Naive thymus-derived CD4-positive, alpha-beta T cell (primary cell): ENCODE data around the gene UGT1A10. TPM values are rescaled to one million over a fixed set of nuclear protein-coding genes. Genes with fewer than 3 reads are reported as not detected.
"Not testable (repeated sequence)": the region's sequence is repeated elsewhere in the genome, so short reads cannot be mapped to it uniquely, and the experiment has no call there.

ENCODE experiments used
- ATAC-seq: fragments of 150-1000 bp; cut with Tn5 transposase; 2 replicates; pipeline ENCODE4 v1.10.0; 2021; ENCODE audit warnings: mild to moderate bottlenecking, moderate library complexity
- CTCF ChIA-PET: fragments of 350-600 bp; sonication (Branson Sonifier 250); formaldehyde crosslinking; loops from one replicate; lab custom pipeline; 2021; ENCODE audit warnings: antibody characterized with exemption; lab: Charles Lee
- POLR2A ChIA-PET: fragments of 350-600 bp; sonication (Branson Sonifier 250); formaldehyde crosslinking; loops from one replicate; lab custom pipeline; 2021; ENCODE audit warnings: antibody characterized with exemption, inconsistent platforms; lab: Charles Lee
- DNase-seq, 9 donors: peaks; one replicate each; pipeline versions ENCODE4 v3.0.0 to v3.0.0-alpha.2; 2020 to 2022; ENCODE audit warnings: mixed read lengths in 1 of 9
- H3K27ac ChIP-seq: one replicate; pipeline ENCODE4 v1.7.0; 2013; ENCODE audit warnings: mild to moderate bottlenecking, low read depth, low read length, moderate library complexity
- H3K27me3 ChIP-seq, 2 donors: one replicate each; pipeline ENCODE4 v1.7.0; 2013; ENCODE audit warnings: low read length in 2 of 2, mild to moderate bottlenecking in 2 of 2, moderate library complexity in 2 of 2; ENCODE audit not compliant: control insufficient read depth in 2 of 2, insufficient read depth in 2 of 2
- H3K36me3 ChIP-seq, 3 experiments: 1 replicate in 2 of 3; 2 replicates in 1 of 3; pipeline ENCODE4 v1.7.0; 2013; ENCODE audit warnings: low read length in 3 of 3, mild to moderate bottlenecking in 3 of 3, moderate library complexity in 1 of 3; ENCODE audit not compliant: insufficient read depth in 3 of 3, control insufficient read depth in 2 of 3
- H3K4me1 ChIP-seq, 2 donors: one replicate each; pipeline ENCODE4 v1.7.0; 2013; ENCODE audit warnings: low read length in 2 of 2, mild to moderate bottlenecking in 2 of 2, moderate library complexity in 1 of 2; ENCODE audit not compliant: control insufficient read depth in 2 of 2, insufficient read depth in 2 of 2
- H3K4me3 ChIP-seq: 2 replicates; pipeline ENCODE4 v1.7.0; 2013; ENCODE audit warnings: mild to moderate bottlenecking, low read length
- H3K9me3 ChIP-seq, 3 experiments: 1 replicate in 2 of 3; 2 replicates in 1 of 3; pipeline ENCODE4 v1.7.0; 2013; ENCODE audit warnings: low read length in 3 of 3; ENCODE audit not compliant: control insufficient read depth in 2 of 3
- H3K27ac Mint-ChIP-seq, 9 donors: one replicate each; pipeline ENCODE4 v1.8.0; 2020 to 2022; ENCODE audit warnings: mixed read lengths in 9 of 9, mild to moderate bottlenecking in 8 of 9, moderate library complexity in 5 of 9, inconsistent platforms in 2 of 9
- H3K27me3 Mint-ChIP-seq, 5 donors: one replicate each; pipeline ENCODE4 v1.8.0; 2021 to 2022; ENCODE audit warnings: mixed read lengths in 5 of 5, mild to moderate bottlenecking in 1 of 5
- H3K36me3 Mint-ChIP-seq, 5 donors: one replicate each; pipeline ENCODE4 v1.8.0; 2020 to 2022; ENCODE audit warnings: mixed read lengths in 5 of 5, mild to moderate bottlenecking in 3 of 5, inconsistent platforms in 1 of 5
- H3K4me1 Mint-ChIP-seq, 7 donors: one replicate each; pipeline ENCODE4 v1.8.0; 2020 to 2022; ENCODE audit warnings: mixed read lengths in 7 of 7, mild to moderate bottlenecking in 3 of 7, inconsistent platforms in 1 of 7
- H3K4me3 Mint-ChIP-seq, 10 donors: one replicate each; pipeline ENCODE4 v1.8.0; 2020 to 2022; ENCODE audit warnings: mild to moderate bottlenecking in 10 of 10, mixed read lengths in 10 of 10, moderate library complexity in 6 of 10, inconsistent platforms in 2 of 10
- H3K9me3 Mint-ChIP-seq, 11 donors: one replicate each; pipeline ENCODE4 v1.8.0; 2020 to 2022; ENCODE audit warnings: mixed read lengths in 11 of 11, mild to moderate bottlenecking in 4 of 11, inconsistent platforms in 1 of 11, moderate library complexity in 1 of 11
- intact Hi-C, 2 donors: fragments of 100-400 bp; cut with micrococcal nuclease; formaldehyde crosslinking; loops; one replicate each; pipeline ENCODE4 v1.15.1; 2023
- polyA plus RNA-seq, 2 donors: library from polyadenylated mRNA; unstranded; fragments of 300-500 nt; fragmentation: Illumina TruSeq; gene quantifications; one replicate each; pipeline ENCODE4 v1.2.3, GENCODE V29; 2021
- total RNA-seq, 6 experiments: library from RNA in 5 of 6; stranded (reverse) in 5 of 6; gene quantifications; 1 replicate in 5 of 6; 2 replicates in 1 of 6; pipeline ENCODE4 v1.2.3 and lab custom pipeline; 2021 to 2026

The UGT1A10 gene
- total RNA-seq (not detected), polyA plus RNA-seq (not detected), total RNA-seq (lab: John Stamatoyannopoulos, UW) (not detected)

DNA sequence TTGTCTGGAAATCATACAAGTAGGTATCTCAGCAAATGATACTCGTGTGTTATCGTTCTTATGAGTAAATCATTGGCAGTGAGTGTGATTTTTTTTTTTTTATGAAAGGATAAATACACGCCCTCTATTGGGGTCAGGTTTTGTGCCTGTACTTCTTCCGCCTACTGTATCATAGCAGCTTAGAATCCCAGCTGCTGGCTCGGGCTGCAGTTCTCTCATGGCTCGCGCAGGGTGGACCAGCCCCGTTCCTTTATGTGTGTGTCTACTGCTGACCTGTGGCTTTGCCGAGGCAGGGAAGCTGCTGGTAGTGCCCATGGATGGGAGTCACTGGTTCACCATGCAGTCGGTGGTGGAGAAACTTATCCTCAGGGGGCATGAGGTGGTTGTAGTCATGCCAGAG is at the start of gene UGT1A10:
TSS of gene UGT1A10 (plus strand) at position 143 of the 400 bp plus-strand sequence. CDS start at position 218, 75 bp downstream.
- intact Hi-C loops, H3K4me3 ChIP-seq, DNase-seq, H3K36me3 Mint-ChIP-seq, H3K27ac Mint-ChIP-seq, H3K36me3 ChIP-seq, ATAC-seq, POLR2A ChIA-PET, H3K4me3 Mint-ChIP-seq, CTCF ChIA-PET, H3K27me3 ChIP-seq, H3K27ac ChIP-seq, H3K9me3 ChIP-seq, H3K4me1 ChIP-seq: not testable (repeated sequence)
- peaks cover 24 to 53% (median 40%) of the 10 kb centered on the region in 5 donors for H3K27me3 Mint-ChIP-seq
- H3K4me1 Mint-ChIP-seq, result peaks cover 0 to 18% (median 7%) of the 10 kb centered on the region in 7 donors
- H3K9me3 Mint-ChIP-seq, result peaks cover 0 to 12% (median 4%) of the 10 kb centered on the region in 11 donors

DNA sequence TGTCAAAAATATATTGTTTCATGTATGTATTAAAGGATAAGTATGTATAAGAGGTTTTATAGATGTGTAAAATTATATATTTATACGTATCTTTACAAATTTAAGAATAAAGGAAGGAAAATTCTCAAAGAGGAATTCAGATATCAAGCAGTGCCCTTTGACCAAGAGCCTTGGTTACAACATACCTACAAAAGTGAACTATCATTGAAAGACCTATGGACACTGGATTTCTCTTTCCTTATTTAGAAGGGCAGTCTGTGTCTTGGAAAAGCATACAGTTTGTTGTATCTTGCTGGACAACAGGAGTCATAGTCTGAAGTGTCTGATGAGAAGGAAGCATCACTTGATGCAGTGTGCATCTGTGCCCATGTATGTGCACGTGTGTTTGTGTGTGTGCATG is 47.8 kb upstream of the UGT1A10 start:
- Mint-ChIP-seq H3K27ac (no peak overlapping the region), H3K4me1 (peaks cover 0 to 1% (median 0%) of the 10 kb centered on the region in 7 donors), H3K36me3 (peaks cover 0 to 3% (median 0%) of the 10 kb centered on the region in 5 donors), H3K4me3 (no peak overlapping the region), H3K9me3 (peaks cover 0 to 1% (median 0%) of the 10 kb centered on the region in 11 donors), H3K27me3 (peaks cover 11 to 33% (median 27%) of the 10 kb centered on the region in 5 donors)
- CTCF ChIA-PET, result no interaction called here
- intact Hi-C loops, result no loop called here
- no peak for DNase-seq
- POLR2A ChIA-PET, result no interaction called here
- Histone ChIP-seq H3K4me3 (no peak overlapping the region), H3K9me3 (no peaks in the 10 kb centered on the region), H3K27ac (no peak overlapping the region), H3K27me3 (no peaks in the 10 kb centered on the region), H3K36me3 (no peaks in the 10 kb centered on the region), H3K4me1 (no peaks in the 10 kb centered on the region)
- ATAC-seq, result no peak

GRCh38 chr2:233592706-233593105 is 43.5 kb upstream of the UGT1A10 start:
- H3K4me1 ChIP-seq, H3K36me3 ChIP-seq, POLR2A ChIA-PET, H3K27ac Mint-ChIP-seq, DNase-seq, H3K9me3 Mint-ChIP-seq, H3K27ac ChIP-seq, H3K4me3 Mint-ChIP-seq, ATAC-seq, intact Hi-C loops, H3K4me1 Mint-ChIP-seq, H3K9me3 ChIP-seq, H3K36me3 Mint-ChIP-seq, H3K27me3 ChIP-seq, H3K4me3 ChIP-seq: not testable (repeated sequence)
- H3K27me3 Mint-ChIP-seq, result peaks cover 0 to 22% (median 13%) of the 10 kb centered on the region in 5 donors
- CTCF ChIA-PET, result interaction anchor here (0.6 kb wide), 1 partner anchor 1315 kb away, joined by 4 read pairs; no protein-coding TSS in a partner anchor

DNA sequence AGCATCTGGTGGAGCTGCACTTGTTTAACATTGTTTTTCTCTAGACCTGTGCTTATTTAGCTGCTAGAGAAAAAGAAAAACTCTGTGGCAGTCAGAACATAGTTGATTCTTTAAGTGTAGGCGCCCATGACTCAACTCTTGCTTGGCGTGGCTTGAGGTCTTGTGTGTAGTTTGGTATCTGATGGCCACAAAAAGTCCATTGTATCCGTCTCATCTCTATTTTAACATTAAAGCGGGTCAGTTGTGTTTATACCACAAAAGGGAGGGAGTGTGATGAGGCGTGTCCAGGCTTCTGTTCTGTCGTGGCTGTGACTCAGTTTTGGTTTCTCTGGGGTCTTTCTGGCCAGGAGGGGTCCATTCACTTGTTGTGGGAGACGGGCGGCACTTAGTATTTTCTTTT is 43.0 kb upstream of the UGT1A10 start:
- ChIA-PET POLR2A (no interaction called here), CTCF (interaction anchor here (0.6 kb wide), 1 partner anchor 1314 kb away, joined by 4 read pairs; no protein-coding TSS in a partner anchor)
- Histone ChIP-seq H3K27me3 (no peaks in the 10 kb centered on the region), H3K9me3 (no peaks in the 10 kb centered on the region), H3K27ac (no peak overlapping the region), H3K4me3 (no peak overlapping the region), H3K4me1 (no peaks in the 10 kb centered on the region), H3K36me3 (no peaks in the 10 kb centered on the region)
- ATAC-seq, result no peak
- DNase-seq, result no peak
- Mint-ChIP-seq H3K27ac (no peak overlapping the region), H3K27me3 (peaks cover 0 to 23% (median 13%) of the 10 kb centered on the region in 5 donors), H3K9me3 (no peaks in the 10 kb centered on the region), H3K36me3 (no peaks in the 10 kb centered on the region), H3K4me3 (no peak overlapping the region), H3K4me1 (no peaks in the 10 kb centered on the region)
- intact Hi-C loops, result no loop called here

- Histone ChIP-seq H3K4me3 (no peak overlapping the region), H3K9me3 (no peaks in the 10 kb centered on the region), H3K36me3 (no peaks in the 10 kb centered on the region), H3K4me1 (no peaks in the 10 kb centered on the region), H3K27ac (no peak overlapping the region), H3K27me3 (no peaks in the 10 kb centered on the region)
- H3K9me3 Mint-ChIP-seq, result peaks cover 0 to 5% (median 2%) of the 10 kb centered on the region in 11 donors
- H3K4me3 Mint-ChIP-seq, result no peak overlapping the region
- ATAC-seq (no peak), DNase-seq (no peak)
- H3K27me3 Mint-ChIP-seq, result peaks cover 12 to 34% (median 23%) of the 10 kb centered on the region in 5 donors
- ChIA-PET CTCF (no interaction called here), POLR2A (no interaction called here)
- H3K27ac Mint-ChIP-seq, result no peak overlapping the region
- peaks cover 0 to 2% (median under 1%) of the 10 kb centered on the region in 5 donors for H3K36me3 Mint-ChIP-seq
- no peaks in the 10 kb centered on the region for H3K4me1 Mint-ChIP-seq
- intact Hi-C loops, result no loop called here
Observed at GRCh38 chr2:233597522-233597921, 38.7 kb upstream of the UGT1A10 start.

DNA sequence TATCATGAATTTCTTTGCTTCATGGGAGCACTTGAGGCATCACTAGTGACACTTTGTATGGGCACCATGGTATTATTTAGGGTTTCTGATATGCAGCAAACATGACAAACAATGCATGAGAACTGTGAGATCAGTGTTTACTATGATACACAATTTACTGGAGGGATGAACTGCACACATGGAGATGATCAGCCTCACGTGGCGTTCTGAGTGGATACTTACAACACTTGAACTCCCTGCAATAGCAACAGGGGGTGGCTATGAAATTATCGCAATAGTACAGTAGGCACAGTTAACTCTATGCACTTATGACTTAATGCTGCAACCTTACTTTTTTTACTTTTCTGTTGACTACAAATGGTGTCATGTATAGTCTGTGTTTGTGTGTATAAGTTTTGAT is 37.3 kb upstream of the UGT1A10 start:
- DNase-seq (no peak), ATAC-seq (no peak)
- Mint-ChIP-seq H3K27me3 (peaks cover 13 to 34% (median 26%) of the 10 kb centered on the region in 5 donors), H3K4me3 (no peak overlapping the region), H3K4me1 (no peaks in the 10 kb centered on the region), H3K27ac (no peak overlapping the region), H3K36me3 (peaks cover 0 to 5% (median 4%) of the 10 kb centered on the region in 5 donors), H3K9me3 (peaks cover 0 to 12% (median 4%) of the 10 kb centered on the region in 11 donors)
- CTCF ChIA-PET, result no interaction called here
- no peaks in the 10 kb centered on the region for H3K4me1 ChIP-seq
- intact Hi-C loops, result no loop called here
- H3K4me3 ChIP-seq, result no peak overlapping the region
- no peaks in the 10 kb centered on the region for H3K9me3 ChIP-seq
- H3K36me3 ChIP-seq, result no peaks in the 10 kb centered on the region
- no peaks in the 10 kb centered on the region for H3K27me3 ChIP-seq
- H3K27ac ChIP-seq, result no peak overlapping the region
- POLR2A ChIA-PET, result no interaction called here

GRCh38 chr2:233600386-233600785 is 35.9 kb upstream of the UGT1A10 start:
- Histone ChIP-seq H3K4me3 (no peak overlapping the region), H3K27me3 (no peaks in the 10 kb centered on the region), H3K4me1 (no peaks in the 10 kb centered on the region), H3K27ac (no peak overlapping the region), H3K36me3 (no peaks in the 10 kb centered on the region), H3K9me3 (no peaks in the 10 kb centered on the region)
- H3K27me3 Mint-ChIP-seq, result peaks cover 13 to 34% (median 19%) of the 10 kb centered on the region in 5 donors
- peaks cover 0 to 5% (median 4%) of the 10 kb centered on the region in 5 donors for H3K36me3 Mint-ChIP-seq
- CTCF ChIA-PET, result no interaction called here
- ATAC-seq (no peak), DNase-seq (no peak)
- no peaks in the 10 kb centered on the region for H3K4me1 Mint-ChIP-seq
- H3K27ac Mint-ChIP-seq, result no peak overlapping the region
- POLR2A ChIA-PET, result interaction anchor here (0.6 kb wide), 1 partner anchor 116 kb away, joined by 5 read pairs; no protein-coding TSS in a partner anchor
- H3K9me3 Mint-ChIP-seq, result peaks cover 0 to 12% (median 5%) of the 10 kb centered on the region in 11 donors
- intact Hi-C loops, result no loop called here
- no peak overlapping the region for H3K4me3 Mint-ChIP-seq
